Esophagus muscularis mucosa (tissue), 4 donors: Measurements from ENCODE around the gene FAM222B. TPM values are rescaled to one million over a fixed set of nuclear protein-coding genes. Genes with fewer than 3 reads are reported as not detected.

Source experiments
- DNase-seq: peaks from one replicate; pipeline ENCODE4 v3.0.0-alpha.2; 2017; ENCODE audit errors: extremely low spot score
- H3K27ac ChIP-seq, 4 donors: fragments of 200-600 bp; sonication (generic); replicated peaks in 1 of 4; 1 replicate in 3 of 4; 2 replicates in 1 of 4; pipeline ENCODE4 v1.5.1; 2016 to 2019; ENCODE audit warnings: mild to moderate bottlenecking in 1 of 4
- H3K27me3 ChIP-seq, 4 donors: fragments of 200-600 bp; sonication (generic); one replicate each; pipeline versions ENCODE4 v1.5.1 to v1.6.0; 2016 to 2019
- H3K36me3 ChIP-seq, 4 donors: fragments of 200-600 bp; sonication (generic); one replicate each; pipeline ENCODE4 v1.5.1; 2016 to 2019
- H3K4me1 ChIP-seq, 4 donors: fragments of 200-600 bp; sonication (generic); one replicate each; pipeline ENCODE4 v1.5.1; 2016 to 2019
- H3K4me3 ChIP-seq, 4 donors: fragments of 200-600 bp; sonication (generic); 1 replicate in 2 of 4; 2 replicates in 2 of 4; pipeline ENCODE4 v1.5.1; 2016 to 2019; ENCODE audit warnings: mild to moderate bottlenecking in 4 of 4, moderate library complexity in 1 of 4
- H3K9me3 ChIP-seq, 4 donors: fragments of 200-600 bp; sonication (generic); 1 replicate in 3 of 4; 2 replicates in 1 of 4; pipeline ENCODE4 v1.5.1; 2016 to 2019
- EP300 ChIP-seq: sonication (generic); formaldehyde crosslinking; IDR thresholded peaks from one replicate; pipeline ENCODE4 v1.6.1; 2017; ENCODE audit warnings: antibody characterized with exemption
- POLR2A ChIP-seq: fragments of 450-650 bp; IDR thresholded peaks from one replicate; pipeline ENCODE4 v1.6.1; 2017; ENCODE audit warnings: antibody characterized with exemption, moderate library complexity, mild to moderate bottlenecking, low read depth
- POLR2AphosphoS5 ChIP-seq, 2 donors: sonication (generic); formaldehyde crosslinking; IDR thresholded peaks; one replicate each; pipeline ENCODE4 v1.6.1; 2017; ENCODE audit warnings: antibody characterized with exemption in 2 of 2
- WGBS: methylation state at CpG from one replicate; pipeline ENCODE4 v1.1.5; 2018; 5-methylcytosine and 5-hydroxymethylcytosine counted together
- intact Hi-C: fragments of 100-400 bp; cut with DNase I; formaldehyde crosslinking; loops from one replicate; pipeline ENCODE4 v1.15.1; 2023
- total RNA-seq, 4 donors: library from RNA; depleted of rRNA; stranded (reverse); fragments of >200 nt; gene quantifications; one replicate each; pipeline versions ENCODE4 v1.1.0 to v1.2.1, GENCODE V29; 2016
- TF ChIP-seq, protein P1 (sequence below), 3 experiments: fragments of 200-600 bp in 2 of 3; fragments of 450-650 bp in 1 of 3; sonication (generic) in 2 of 3; IDR thresholded peaks; one replicate each; pipeline ENCODE4 v1.5.1; 2017 to 2019; ENCODE audit warnings: antibody characterized with exemption in 3 of 3, mild to moderate bottlenecking in 2 of 3, moderate library complexity in 1 of 3

The FAM222B gene
- total RNA-seq, 4 donors from 2014 or later, result 15.9 to 48.1 (median 30.3) TPM

DNA sequence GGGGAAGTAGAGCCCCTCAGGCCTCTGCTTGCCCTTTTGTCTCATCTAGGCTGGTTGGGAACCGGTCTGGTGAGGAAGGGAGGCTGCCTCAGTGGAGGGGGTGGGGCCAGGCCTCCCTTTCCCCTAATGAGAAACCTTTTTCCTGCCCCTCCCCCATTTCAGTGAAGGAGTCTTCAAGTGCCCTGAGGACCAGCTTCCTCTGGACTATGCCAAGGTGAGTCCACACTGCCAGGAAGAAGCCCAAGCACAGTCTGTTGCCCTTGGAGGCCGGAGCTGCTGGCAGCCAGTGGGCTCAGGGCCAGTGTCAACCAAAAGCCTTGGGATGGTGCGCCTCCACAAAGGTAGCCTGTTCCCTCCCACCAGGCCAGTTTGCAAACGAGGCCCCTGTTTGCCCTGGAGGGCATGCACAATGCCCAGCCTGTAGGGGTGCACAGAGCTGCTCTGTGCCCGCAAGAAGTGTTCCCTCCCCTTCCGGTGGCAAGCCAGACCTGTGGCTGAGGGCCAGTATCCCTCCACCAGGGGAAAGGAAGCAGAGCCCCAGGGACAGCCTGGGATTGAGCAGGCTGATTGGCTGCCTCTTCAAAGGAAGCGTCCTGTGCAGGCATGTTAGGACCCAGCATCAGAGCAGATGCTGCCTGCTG, 95.4 kb downstream of the FAM222B start:
- Histone ChIP-seq H3K27ac (peak overlapping the region; percentile 37 to 95 (median 90)), H3K4me3 (no peak overlapping the region), H3K27me3 (no peaks in the 10 kb centered on the region), H3K4me1 (peaks cover 45 to 69% (median 62%) of the 10 kb centered on the region in 4 donors), H3K36me3 (peaks cover 0 to 28% (median 23%) of the 10 kb centered on the region in 4 donors), H3K9me3 (no peaks in the 10 kb centered on the region)
- WGBS, result 71% methylated on average over 3 of the region's 7 CpGs
- intact Hi-C loops, result no loop called here
- no peak for TF ChIP-seq POLR2AphosphoS5 (IDR thresholded peaks at IDR 0.05)
- no peak for TF ChIP-seq EP300
- DNase-seq, result no peak

DNA sequence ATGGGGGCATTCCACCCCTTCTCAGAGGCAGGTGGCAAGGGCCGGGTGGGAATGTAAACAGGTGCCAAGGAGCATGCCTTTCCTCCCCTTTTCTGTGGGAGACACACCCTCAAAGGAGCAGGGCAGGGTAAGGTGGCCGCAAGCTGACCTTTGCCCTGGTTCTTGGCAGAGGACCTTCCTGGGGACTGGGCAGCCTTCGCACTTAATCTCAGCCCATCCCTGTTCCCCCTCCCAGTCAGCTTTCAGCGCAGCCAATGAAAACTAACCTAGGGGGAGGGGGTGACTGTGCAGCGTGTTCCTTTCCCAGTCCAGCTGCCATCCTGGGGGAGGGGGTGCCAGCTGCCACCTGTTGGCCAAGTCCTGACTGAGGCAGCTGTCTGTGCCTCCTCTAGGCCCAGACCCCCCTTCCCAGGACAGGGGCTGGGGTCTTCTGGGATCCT, 96.0 kb downstream of the FAM222B start:
- H3K27me3 ChIP-seq, result no peaks in the 10 kb centered on the region
- intact Hi-C loops, result no loop called here
- H3K4me3 ChIP-seq, result no peak overlapping the region
- 66% methylated on average over 5 of the region's 5 CpGs for WGBS
- peaks cover 45 to 69% (median 62%) of the 10 kb centered on the region in 4 donors for H3K4me1 ChIP-seq
- peak overlapping the region; percentile 37 to 95 (median 90) for H3K27ac ChIP-seq
- peaks cover 0 to 28% (median 23%) of the 10 kb centered on the region in 4 donors for H3K36me3 ChIP-seq
- no peaks in the 10 kb centered on the region for H3K9me3 ChIP-seq
- TF ChIP-seq POLR2AphosphoS5 (IDR thresholded peaks at IDR 0.05) (no peak), EP300 (no peak), POLR2A (no peak)
- TF ChIP-seq, protein P1, sequence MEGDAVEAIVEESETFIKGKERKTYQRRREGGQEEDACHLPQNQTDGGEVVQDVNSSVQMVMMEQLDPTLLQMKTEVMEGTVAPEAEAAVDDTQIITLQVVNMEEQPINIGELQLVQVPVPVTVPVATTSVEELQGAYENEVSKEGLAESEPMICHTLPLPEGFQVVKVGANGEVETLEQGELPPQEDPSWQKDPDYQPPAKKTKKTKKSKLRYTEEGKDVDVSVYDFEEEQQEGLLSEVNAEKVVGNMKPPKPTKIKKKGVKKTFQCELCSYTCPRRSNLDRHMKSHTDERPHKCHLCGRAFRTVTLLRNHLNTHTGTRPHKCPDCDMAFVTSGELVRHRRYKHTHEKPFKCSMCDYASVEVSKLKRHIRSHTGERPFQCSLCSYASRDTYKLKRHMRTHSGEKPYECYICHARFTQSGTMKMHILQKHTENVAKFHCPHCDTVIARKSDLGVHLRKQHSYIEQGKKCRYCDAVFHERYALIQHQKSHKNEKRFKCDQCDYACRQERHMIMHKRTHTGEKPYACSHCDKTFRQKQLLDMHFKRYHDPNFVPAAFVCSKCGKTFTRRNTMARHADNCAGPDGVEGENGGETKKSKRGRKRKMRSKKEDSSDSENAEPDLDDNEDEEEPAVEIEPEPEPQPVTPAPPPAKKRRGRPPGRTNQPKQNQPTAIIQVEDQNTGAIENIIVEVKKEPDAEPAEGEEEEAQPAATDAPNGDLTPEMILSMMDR (IDR thresholded peaks at IDR 0.05), result no peak
- no peak for DNase-seq

- TF ChIP-seq POLR2AphosphoS5 (IDR thresholded peaks at IDR 0.05) (no peak), POLR2A (no peak), EP300 (no peak)
- TF ChIP-seq, protein P1 (IDR thresholded peaks at IDR 0.05), result no peak
- Histone ChIP-seq H3K9me3 (no peaks in the 10 kb centered on the region), H3K4me3 (peak overlapping the region in 3 of 4 donors; percentile 61 to 95 (median 76)), H3K36me3 (peaks cover 0 to 28% (median 23%) of the 10 kb centered on the region in 4 donors), H3K4me1 (peaks cover 45 to 69% (median 62%) of the 10 kb centered on the region in 4 donors), H3K27me3 (no peaks in the 10 kb centered on the region), H3K27ac (peak overlapping the region; percentile 80 to 95 (median 90))
- WGBS, result 78% methylated on average over 3 of the region's 4 CpGs
- DNase-seq, result no peak
- intact Hi-C loops, result no loop called here
Observed at GRCh38 chr17:28745786-28746411, 96.7 kb downstream of the FAM222B start.

GRCh38 chr17:28744972-28745785, 97.4 kb downstream of the FAM222B start:
- Histone ChIP-seq H3K27ac (peak overlapping the region; percentile 80 to 95 (median 90)), H3K36me3 (peaks cover 0 to 28% (median 23%) of the 10 kb centered on the region in 4 donors), H3K9me3 (no peaks in the 10 kb centered on the region), H3K4me1 (peaks cover 45 to 64% (median 61%) of the 10 kb centered on the region in 4 donors), H3K27me3 (no peaks in the 10 kb centered on the region), H3K4me3 (peak overlapping the region; percentile 61 to 95 (median 76))
- 5% methylated on average over 28 of the region's 31 CpGs for WGBS
- DNase-seq, result no peak
- TF ChIP-seq, protein P1 (IDR thresholded peaks at IDR 0.05), result no peak
- no peak for TF ChIP-seq POLR2A
- no peak for TF ChIP-seq EP300
- no peak for TF ChIP-seq POLR2AphosphoS5 (IDR thresholded peaks at IDR 0.05)
- intact Hi-C loops, result no loop called here
